A673 (cell line): ENCODE results near the gene SPSB1.

Experiments
- CTCF ChIP-seq: fragments of 300-800, 200-600 bp; sonication (generic); conservative IDR thresholded peaks from 2 replicates; pipeline ENCODE4 v1.5.1; 2017; ENCODE audit warnings: low read depth, mild to moderate bottlenecking, antibody characterized with exemption, low read length, moderate library complexity, mixed read lengths
- EZH2 ChIP-seq: fragments of 200-600 bp; sonication (generic); IDR thresholded peaks from 2 replicates; pipeline ENCODE4 v1.6.1; 2017; ENCODE audit warnings: borderline replicate concordance, low read depth, mild to moderate bottlenecking, mixed read lengths, antibody characterized with exemption, low read length; ENCODE audit not compliant: poor library complexity, severe bottlenecking

GRCh38 chr1:9267827-9268581, 24.7 kb upstream of the SPSB1 start:
- TF ChIP-seq CTCF, result no peak
- no peak for TF ChIP-seq EZH2
